HepG2 (cell line): ENCODE results near the gene SERPINA9. TPM values are rescaled to one million over a fixed set of nuclear protein-coding genes. Genes with fewer than 3 reads are reported as not detected.

Experiments used
- CREB1 ChIP-seq, 2 experiments: fragments of 450-650 bp in 1 of 2; IDR thresholded peaks; 2 replicates each; pipeline ENCODE4 v1.6.1; 2016 to 2017; ENCODE audit warnings: control low read depth in 1 of 2, mild to moderate bottlenecking in 1 of 2, missing compliant biosample characterization in 1 of 2, missing genetic modification characterization in 1 of 2
- ELF3 ChIP-seq: IDR thresholded peaks from 2 replicates; pipeline ENCODE4 v1.6.1; 2016; ENCODE audit warnings: missing genetic modification reagents, missing compliant biosample characterization
- ELF4 ChIP-seq: sonication (generic); formaldehyde crosslinking; IDR thresholded peaks from 2 replicates; pipeline ENCODE4 v1.5.0; 2020; ENCODE audit warnings: missing genetic modification reagents, mild to moderate bottlenecking, moderate library complexity, borderline replicate concordance
- FOXO1 ChIP-seq: sonication (generic); formaldehyde crosslinking; IDR thresholded peaks from 2 replicates; pipeline ENCODE4 v1.4.0; 2020; ENCODE audit warnings: missing genetic modification reagents
- FOXP1 ChIP-seq, 2 experiments: fragments of 450-650 bp in 1 of 2; IDR thresholded peaks; 2 replicates each; pipeline ENCODE4 v1.6.1; 2017 to 2018; ENCODE audit warnings: antibody characterized with exemption in 1 of 2
- KAT8 ChIP-seq: IDR thresholded peaks from 2 replicates; pipeline ENCODE4 v1.6.1; 2016; ENCODE audit warnings: missing genetic modification reagents, missing compliant biosample characterization
- MLXIP ChIP-seq: sonication (generic); formaldehyde crosslinking; IDR thresholded peaks from 2 replicates; pipeline ENCODE4 v1.9.0; 2021; ENCODE audit warnings: missing genetic modification reagents, borderline replicate concordance
- NFYC ChIP-seq: IDR thresholded peaks from 2 replicates; pipeline ENCODE4 v1.6.1; 2016; ENCODE audit warnings: missing genetic modification reagents, missing compliant biosample characterization
- NR2F2 ChIP-seq: IDR thresholded peaks from 2 replicates; pipeline ENCODE4 v1.6.1; 2012; ENCODE audit warnings: low read depth, inconsistent platforms, borderline replicate concordance
- PHF21A ChIP-seq: sonication (generic); formaldehyde crosslinking; IDR thresholded peaks from 2 replicates; pipeline ENCODE4 v1.5.0; 2020; ENCODE audit warnings: mild to moderate bottlenecking, missing genetic modification reagents
- PRDM15 ChIP-seq: sonication (generic); formaldehyde crosslinking; IDR thresholded peaks from 2 replicates; pipeline ENCODE4 v1.4.0; 2020; ENCODE audit warnings: missing genetic modification reagents
- SAFB2 ChIP-seq: sonication (generic); formaldehyde crosslinking; IDR thresholded peaks from 2 replicates; pipeline ENCODE4 v1.5.1; 2020; ENCODE audit warnings: missing genetic modification reagents, low read depth, mild to moderate bottlenecking, borderline replicate concordance
- SP140L ChIP-seq: sonication (generic); formaldehyde crosslinking; IDR thresholded peaks from 2 replicates; pipeline ENCODE4 v1.4.0; 2020; ENCODE audit warnings: missing genetic modification reagents, borderline replicate concordance
- TAF1 ChIP-seq: sonication (generic); formaldehyde crosslinking; IDR thresholded peaks from 2 replicates; pipeline ENCODE4 v1.4.0; 2020; ENCODE audit warnings: missing genetic modification reagents
- ZGPAT ChIP-seq: IDR thresholded peaks from 2 replicates; pipeline ENCODE4 v1.6.1; 2016; ENCODE audit warnings: mild to moderate bottlenecking
- ZNF446 ChIP-seq: sonication (generic); formaldehyde crosslinking; IDR thresholded peaks from 2 replicates; pipeline ENCODE4 v1.5.0; 2020; ENCODE audit warnings: mild to moderate bottlenecking, missing genetic modification reagents
- ZSCAN31 ChIP-seq: sonication (generic); formaldehyde crosslinking; IDR thresholded peaks from 2 replicates; pipeline ENCODE4 v1.5.0; 2020; ENCODE audit warnings: low read depth, mild to moderate bottlenecking, missing genetic modification reagents
- ZSCAN9 ChIP-seq: IDR thresholded peaks from 2 replicates; pipeline ENCODE4 v1.6.1; 2016; ENCODE audit warnings: borderline replicate concordance
- polyA plus RNA-seq, 8 experiments: library from polyadenylated mRNA; depleted of rRNA in 3 of 8; stranded (reverse) in 7 of 8; unstranded in 1 of 8; fragments of >200 nt; fragmentation: Illumina TruSeq in 4 of 8; extraction: Trizol in 4 of 8; gene quantifications; 2 replicates each; pipeline versions ENCODE4 v1.2.1 to v1.2.3, GENCODE V29; 2011 to 2016; ENCODE audit warnings: low read depth in 4 of 8, missing spikeins in 1 of 8, mixed read lengths in 1 of 8; ENCODE audit not compliant: insufficient read depth in 1 of 8
- total RNA-seq, 5 experiments: library from RNA; depleted of rRNA; stranded (reverse); fragments of >200 nt; fragmentation: Illumina TruSeq; extraction: Trizol; gene quantifications; 2 replicates each; pipeline ENCODE4 v1.2.3, GENCODE V29; 2016; ENCODE audit warnings: low read depth in 1 of 5
- TF ChIP-seq, protein P1 (sequence below), 2 experiments: fragments of 450-650 bp in 1 of 2; sonication (generic) in 1 of 2; formaldehyde crosslinking; IDR thresholded peaks; 2 replicates each; pipeline versions ENCODE4 v1.5.0 to v1.8.0; 2020 to 2022; ENCODE audit warnings: mild to moderate bottlenecking in 1 of 2, missing genetic modification reagents in 1 of 2

SERPINA9 gene
- total and polyA plus RNA-seq, 2 of the 13 experiments (the other 11 are each of a cell fraction or from before 2014, with no cell fraction given): 0.21 TPM; not detected in 1

- TF ChIP-seq SP140L (CRISPR knock-in tag): no peak
- TF ChIP-seq ZSCAN9: peak; percentile 36; the same call in 1 of the 2 replicates
- TF ChIP-seq, protein P1, sequence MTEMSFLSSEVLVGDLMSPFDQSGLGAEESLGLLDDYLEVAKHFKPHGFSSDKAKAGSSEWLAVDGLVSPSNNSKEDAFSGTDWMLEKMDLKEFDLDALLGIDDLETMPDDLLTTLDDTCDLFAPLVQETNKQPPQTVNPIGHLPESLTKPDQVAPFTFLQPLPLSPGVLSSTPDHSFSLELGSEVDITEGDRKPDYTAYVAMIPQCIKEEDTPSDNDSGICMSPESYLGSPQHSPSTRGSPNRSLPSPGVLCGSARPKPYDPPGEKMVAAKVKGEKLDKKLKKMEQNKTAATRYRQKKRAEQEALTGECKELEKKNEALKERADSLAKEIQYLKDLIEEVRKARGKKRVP (CRISPR knock-in tag; IDR thresholded peaks at IDR 0.05): 0 out of 4 replicates have a peak, but pooled peaks of 1 of the 2 experiments have one; percentile 23
- no peak for TF ChIP-seq ZNF446 (CRISPR knock-in tag)
- peak; percentile 59; the same call in 1 of the 2 replicates for TF ChIP-seq ZGPAT (CRISPR knock-in tag)
- TF ChIP-seq ELF3: peak; percentile 78
- TF ChIP-seq PRDM15: no peak
- TF ChIP-seq ZSCAN31 (CRISPR knock-in tag): peak; percentile 51; the same call in 1 of the 2 replicates
- 0 out of 2 replicates have a peak, but pooled peaks have one; percentile 30 for TF ChIP-seq ELF4
- peak; percentile 86 for TF ChIP-seq FOXO1 (CRISPR knock-in tag)
- TF ChIP-seq CREB1 (IDR thresholded peaks at IDR 0.05): no peak
- 0 out of 2 replicates have a peak, but pooled peaks have one; percentile 29 for TF ChIP-seq CREB1 (CRISPR knock-in tag; IDR thresholded peaks at IDR 0.05)
- TF ChIP-seq FOXP1 (IDR thresholded peaks at IDR 0.05): no peak
- peak; percentile 75 for TF ChIP-seq FOXP1 (CRISPR knock-in tag; IDR thresholded peaks at IDR 0.05)
- TF ChIP-seq KAT8 (CRISPR knock-in tag): peak; percentile 16; the same call in 1 of the 2 replicates
- no peak for TF ChIP-seq MLXIP (CRISPR knock-in tag)
- TF ChIP-seq PHF21A (CRISPR knock-in tag): peak; percentile 95
- TF ChIP-seq TAF1: peak; percentile 24; the same call in 1 of the 2 replicates
- TF ChIP-seq NFYC (CRISPR knock-in tag): no peak; the same call in 1 of the 2 replicates
- peak; percentile 97 for TF ChIP-seq NR2F2
- no peak for TF ChIP-seq SAFB2 (CRISPR knock-in tag)
These were observed 46.2 kb upstream of the SERPINA9 start (continued) for GRCh38 chr14:94522115-94522724.
